ENCODE measurements around the gene TUSC7. TPM values are rescaled to one million over a fixed set of nuclear protein-coding genes. Genes with fewer than 3 reads are reported as not detected.

The TUSC7 gene
- not detected in 5 replicates for total RNA-seq (2022; extraction: Qiagen RNA extraction; ENCODE audit: low read depth)

GRCh38 chr3:116709479-116709878 lies at the start of gene TUSC7:
Gene TUSC7 (plus strand): TSS chr3:116709779.

All from A549 treated with ZK216348 at 1 μM for 4 hours (cell line).